NCI-H2196 treated with DMSO at 0.1 percent for 48 hours (cell line): Measurements from ENCODE around the gene LGALS7B.
"Not testable (repeated sequence)": the region's sequence is repeated elsewhere in the genome, so short reads cannot be mapped to it uniquely, and the experiment has no call there.

Experiments used
- DNase-seq: peaks from one replicate; lab custom pipeline; 2025; ENCODE audit not compliant: unreplicated experiment; lab: John Stamatoyannopoulos, UW

Gene LGALS7B

DNA sequence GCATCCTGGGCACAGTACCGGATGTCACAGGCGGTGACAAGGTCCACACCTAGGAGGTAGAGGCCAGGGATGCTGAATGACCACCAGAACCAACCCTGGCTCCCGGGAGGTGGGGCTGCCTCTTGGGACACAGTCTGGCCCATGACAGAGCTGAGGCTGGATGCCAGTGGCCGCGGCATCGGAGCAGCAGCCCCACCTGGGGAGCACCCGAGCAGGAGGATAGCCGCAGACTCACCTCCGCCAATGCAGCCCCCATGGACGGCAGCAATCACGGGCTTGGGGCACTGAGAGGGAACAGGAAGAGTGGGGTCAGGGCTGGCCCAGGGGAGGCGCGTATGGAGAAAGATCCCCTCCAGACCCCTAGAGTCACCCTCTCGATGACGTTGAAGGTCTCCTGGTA lies 28.1 kb downstream of the LGALS7B start:
- DNase-seq = no peak

DNA sequence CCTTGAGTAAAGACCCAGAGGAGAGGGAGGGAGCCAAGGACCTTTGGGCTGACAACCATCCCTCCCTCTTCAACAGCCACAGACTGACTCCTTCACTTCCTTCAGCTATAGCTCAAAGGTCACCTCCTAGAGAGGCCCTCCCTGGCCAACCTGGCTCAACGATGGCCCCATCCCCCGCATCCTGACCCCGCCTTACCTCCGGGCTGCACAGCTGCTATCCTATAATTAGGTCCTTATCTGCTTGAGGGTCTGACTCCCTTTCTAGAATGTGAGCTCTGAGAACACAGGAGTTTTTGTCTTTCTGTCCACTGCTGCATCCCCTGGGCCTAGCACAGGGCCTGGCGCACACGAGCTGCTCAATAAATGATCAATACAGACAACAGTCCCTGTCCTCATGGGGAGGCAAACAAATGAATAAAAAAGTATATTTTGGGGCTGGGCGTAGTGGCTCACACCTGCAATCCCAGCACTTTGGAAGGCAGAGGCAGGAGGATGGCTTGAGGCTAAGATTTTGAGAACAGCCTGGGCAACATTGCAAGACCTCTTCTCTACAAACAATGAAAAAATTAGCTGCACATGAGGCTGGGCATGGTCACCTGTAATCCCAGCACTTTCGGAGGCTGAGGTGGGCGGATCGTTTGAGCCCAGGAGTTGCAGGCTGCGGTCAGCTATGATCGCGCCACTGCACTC lies 30.4 kb downstream of the LGALS7B start:
- DNase-seq = no peak

DNA sequence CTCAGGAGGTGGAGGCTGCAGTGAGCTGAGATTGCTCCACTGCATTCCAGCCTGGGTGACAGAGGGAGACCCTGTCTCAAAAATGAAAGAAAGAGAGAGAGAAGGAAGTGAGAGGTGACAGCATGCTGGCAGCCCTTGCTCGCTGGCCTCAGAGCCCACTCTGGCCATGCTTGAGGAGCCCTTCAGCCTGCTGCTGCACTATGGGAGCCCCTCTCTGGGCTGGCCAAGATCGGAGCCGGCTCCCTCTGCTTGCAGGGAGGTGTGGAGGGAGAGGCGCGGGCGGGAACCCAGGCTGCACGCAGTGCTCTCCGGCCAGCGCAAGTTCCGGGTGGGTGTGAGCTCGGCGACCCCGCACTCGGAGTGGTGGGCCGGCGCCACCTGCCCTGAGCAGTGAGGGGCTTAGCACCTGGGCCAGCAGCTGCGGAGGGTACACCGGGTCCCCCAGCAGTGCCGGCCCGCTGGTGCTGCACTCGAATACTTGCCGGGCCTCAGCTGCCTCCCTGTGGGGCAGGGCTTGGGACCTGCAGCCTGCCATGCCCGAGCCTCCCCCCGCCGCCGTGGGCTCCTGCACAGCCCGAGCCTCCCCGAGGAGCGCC lies 32.3 kb downstream of the LGALS7B start:
- not testable (repeated sequence) for DNase-seq

DNA sequence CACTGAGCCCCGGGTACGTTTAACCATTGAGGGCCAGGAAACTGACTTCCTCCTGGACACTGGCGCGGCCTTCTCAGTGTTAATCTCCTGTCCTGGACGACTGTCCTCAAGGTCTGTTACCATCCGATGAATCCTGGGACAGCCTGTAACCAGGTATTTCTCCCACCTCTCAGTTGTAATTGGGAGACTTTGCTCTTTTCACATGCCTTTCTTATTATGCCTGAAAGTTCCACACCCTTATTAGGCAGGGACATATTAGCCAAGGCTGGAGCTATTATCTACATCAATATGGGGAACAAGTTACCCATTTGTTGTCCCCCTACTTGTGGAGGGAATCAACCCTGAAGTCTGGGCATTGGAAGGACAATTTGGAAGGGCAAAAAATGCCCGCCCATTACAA lies 36.9 kb downstream of the LGALS7B start:
- DNase-seq = not testable (repeated sequence)

DNA sequence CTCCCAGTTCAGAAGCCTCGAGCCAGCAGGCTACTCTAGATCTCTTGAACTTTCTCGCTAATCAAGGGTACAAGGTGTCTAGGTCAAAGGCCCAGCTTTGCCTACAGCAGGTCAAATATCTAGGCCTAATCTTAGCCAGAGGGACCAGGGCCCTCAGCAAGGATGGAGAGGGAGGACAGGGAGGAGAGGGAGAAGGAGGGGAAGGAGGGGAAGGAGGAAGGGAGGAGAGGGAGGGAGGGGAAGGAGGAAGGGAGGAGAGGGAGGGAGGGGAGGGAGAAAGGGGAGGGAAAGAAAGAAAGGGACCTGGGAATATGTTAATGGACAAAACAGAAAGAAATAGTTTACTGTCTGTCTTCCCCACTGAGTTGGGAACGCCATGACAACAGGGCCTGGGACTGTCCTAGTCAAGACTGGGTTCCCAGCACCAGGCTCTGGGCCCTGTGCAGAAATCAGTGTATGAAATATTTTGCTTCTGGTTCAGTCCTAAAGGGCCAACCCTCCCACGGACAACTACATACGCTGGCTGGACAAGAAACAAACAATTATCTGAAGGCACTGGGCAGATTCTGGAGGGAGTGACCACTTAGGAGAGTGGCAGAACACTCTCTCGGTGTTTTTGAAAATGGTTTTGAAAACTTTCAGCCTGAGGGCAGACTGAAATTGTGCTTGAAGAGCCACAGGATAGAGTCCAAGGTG lies 38.0 kb downstream of the LGALS7B start:
- DNase-seq = no peak

DNA sequence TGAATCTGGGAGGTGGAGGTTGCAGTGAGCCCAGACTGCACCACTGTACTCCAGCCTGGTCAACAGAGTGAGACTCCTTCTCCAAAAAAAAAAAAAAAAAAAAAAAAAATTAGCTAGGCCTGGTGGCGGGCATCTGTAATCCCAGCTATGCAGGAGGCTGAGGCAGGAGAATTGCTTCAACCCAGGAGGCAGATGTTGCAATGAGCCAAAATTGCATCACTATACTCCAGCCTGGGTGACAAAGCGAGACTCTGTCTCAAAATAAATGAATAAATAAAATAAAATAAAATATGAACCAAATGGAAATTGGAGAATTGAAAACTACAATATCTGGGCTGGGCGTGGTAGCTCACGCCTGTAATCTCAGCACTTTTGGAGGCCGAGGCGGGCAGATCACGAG lies 40.2 kb downstream of the LGALS7B start:
- not testable (repeated sequence) for DNase-seq

DNA sequence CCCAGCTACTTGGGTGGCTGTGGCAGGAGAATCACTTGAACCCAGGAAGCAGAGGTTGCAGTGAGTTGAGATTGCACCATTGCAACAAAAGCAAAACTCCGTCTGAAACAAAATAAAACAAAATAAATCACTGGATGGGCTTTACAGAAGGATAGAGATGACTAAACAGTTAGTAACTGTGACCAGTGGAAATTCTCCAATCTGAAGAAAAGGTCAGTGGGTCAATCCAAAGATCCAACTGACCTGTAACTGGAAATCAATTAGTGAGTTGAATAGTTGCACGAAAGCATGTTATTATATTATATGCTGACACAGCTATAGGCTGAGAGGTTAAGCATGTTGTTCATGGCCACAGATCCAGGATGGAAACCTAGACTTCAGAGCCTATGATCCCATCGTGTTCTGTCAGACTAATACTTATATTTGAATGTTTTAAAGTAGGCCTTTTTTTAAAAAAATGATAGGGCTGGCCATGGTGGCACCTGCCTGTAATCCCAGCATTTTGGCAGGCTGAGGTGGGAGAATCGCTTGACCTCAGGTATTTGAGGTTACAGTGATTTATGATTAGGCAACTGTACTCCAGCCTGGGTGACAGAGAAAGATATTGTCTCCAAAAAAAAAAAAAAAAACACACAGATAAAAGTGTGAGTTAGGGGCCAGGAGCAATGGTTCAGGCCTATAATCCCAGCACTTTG lies 41.2 kb downstream of the LGALS7B start:
- DNase-seq = no peak

DNA sequence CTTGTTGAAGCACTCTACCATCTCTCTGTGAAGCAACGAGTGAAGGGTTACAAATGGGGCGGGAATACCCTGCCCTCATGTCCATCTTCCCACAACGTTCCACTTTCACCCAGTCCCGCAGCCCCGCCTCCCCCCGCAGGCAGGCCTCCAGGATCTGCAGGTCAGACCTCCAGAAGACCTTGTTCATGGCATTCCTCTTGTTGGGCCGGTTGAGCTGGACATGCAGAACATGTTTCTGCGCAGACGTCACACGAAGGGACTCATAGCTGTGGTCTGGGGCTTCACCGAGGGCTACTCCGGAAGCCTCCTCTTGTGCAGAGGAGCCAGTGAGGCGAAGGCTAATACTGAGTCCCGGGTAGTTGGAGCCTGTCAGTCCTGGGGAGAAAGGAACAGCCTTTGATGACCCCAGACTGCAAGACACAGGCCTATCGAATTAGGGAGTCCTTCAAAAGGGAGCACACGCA lies 42.2 kb downstream of the LGALS7B start:
- DNase-seq = peak; percentile 29

DNA sequence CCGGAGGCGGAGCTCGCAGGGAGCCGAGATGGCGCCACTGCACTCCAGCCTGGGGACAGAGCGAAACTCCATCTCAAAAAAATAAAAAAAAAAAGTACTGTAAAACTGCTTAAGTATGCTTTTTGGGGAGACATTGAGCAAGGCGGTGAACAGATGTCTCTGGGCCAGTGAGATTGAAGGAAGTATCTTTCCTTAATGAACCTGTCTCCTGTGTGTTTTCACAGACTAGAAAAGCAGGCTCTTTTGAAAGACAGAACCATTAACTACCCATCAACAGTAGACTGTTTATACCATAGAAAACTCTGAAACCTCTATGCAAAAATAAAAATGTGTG lies 44.1 kb downstream of the LGALS7B start:
- no peak for DNase-seq

DNA sequence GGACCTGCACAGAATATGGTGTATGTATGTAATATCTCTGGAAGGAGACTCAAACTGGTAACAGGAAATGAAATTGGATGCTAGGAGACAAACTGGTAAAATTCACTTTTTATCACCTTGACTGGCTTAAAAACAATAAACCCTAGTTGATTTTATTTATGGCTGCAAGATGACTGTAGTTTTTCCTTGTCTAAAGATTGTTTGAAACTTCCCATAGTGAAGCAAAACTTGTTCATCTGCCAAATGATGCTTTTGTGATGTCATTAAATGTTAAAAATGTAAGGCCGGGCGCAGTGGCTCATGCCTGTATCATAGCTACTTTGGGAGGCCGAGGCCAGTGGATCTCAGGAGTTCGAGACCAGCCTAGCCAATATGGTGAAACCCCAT lies 45.1 kb downstream of the LGALS7B start:
- no peak for DNase-seq

DNA sequence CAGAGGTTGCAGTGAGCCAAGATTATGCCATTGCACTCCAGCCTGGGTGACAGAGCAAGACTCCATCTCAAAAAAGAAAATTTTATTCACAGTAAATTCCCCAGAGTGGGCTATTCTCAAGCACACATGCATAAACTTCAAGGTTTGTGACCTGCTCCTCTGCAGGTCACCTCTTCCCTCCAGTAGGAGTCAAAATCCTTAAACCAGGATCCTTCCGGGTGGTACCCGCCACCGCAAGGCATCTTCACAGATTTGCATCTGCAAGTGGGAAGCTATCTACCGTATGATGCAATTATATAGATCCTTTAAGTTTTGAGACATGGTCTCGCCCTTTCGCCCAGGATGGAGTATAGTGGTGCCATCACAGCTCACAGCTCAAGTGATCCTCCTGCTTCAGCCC lies 45.6 kb downstream of the LGALS7B start:
- no peak for DNase-seq

DNA sequence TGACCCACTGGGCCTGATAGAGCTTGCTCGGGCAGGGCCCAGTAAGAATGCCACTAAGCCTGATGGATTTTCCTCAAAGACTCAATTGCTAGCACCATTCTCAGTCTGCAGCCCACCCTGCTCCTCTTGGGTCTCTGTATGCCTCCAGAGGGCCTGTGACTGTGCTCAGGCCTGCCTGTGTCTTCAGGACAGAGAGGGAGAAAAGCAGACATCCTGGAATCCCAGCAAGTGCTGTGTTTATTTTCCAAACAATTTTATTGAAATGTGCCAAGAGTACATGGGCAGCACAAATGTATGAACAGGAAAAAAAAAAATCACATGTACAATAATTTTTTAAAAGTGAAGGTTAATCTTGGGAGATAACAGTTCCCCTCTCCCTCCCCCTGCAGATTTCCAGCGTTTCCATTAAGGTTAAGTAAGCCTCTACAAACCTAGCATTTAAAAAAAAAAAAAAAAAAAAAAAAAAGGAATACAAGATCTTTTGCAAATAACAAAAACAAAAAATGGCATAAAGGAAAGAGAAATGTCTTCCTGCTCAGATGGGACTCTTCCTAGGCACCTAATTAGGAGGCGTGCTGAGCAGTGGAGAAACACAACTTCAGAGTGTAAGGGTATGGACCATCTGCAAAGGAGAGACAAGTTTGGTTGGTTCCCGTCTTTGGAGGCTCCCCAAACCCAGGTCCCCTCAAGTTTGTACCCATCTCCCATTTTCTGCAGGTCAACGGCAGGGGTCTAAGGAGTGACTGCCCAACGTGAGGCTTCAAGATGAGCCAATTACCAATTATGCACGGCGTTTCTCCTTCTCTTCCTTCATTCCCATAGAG lies 47.4 kb downstream of the LGALS7B start:
- no peak for DNase-seq

DNA sequence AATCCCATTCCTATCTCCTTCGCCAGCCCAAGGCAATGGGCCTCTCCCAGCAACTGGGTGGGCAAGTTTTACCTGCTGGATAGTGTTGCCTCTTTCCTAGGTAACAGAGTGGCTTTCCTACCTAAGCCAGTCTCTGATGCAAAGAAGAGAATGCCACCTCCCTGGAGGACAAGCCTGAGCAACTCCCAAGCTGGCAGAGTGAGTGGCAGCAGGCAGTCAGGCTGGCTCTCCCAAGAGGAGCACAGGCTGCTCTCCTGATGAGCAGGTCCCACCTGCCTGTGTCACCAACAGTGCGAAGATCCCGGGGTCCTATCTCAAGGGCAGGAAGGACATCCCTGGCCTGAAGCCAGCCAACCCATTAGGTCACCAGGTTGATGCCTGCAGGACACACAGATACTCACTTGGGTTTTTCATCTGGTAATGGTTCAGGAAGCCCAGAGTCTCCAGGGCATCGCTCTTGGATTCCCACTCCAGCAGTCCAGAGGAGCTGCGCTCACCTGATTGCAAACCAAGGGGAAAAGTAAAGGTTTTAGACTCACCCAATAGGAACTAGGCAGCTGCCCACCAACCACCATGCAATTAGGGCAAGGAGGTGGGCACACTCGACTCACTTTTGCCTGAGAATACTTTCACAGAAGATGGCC lies 48.1 kb downstream of the LGALS7B start:
- no peak for DNase-seq

DNA sequence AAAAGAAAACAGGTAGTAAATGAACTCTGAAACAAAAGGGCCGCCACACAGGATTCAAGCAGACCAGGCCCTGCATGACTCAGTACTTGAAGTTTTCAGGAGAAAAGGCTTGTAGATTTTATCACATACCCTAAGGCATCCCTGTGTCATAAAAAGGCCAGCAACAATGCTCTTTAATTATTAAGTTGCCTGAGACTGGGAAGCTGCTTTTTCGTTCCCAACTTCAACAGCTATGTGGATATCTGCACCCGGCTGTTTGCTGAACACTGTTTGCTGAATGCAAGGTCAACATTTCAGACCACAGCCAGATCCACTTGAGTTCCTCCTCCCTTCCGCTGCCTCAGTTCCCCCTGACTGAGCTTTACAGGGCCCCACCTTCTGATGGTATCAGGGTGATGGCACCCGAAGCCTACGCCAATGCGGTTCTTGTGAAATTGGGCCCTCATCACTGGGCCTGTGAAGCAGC lies 48.7 kb downstream of the LGALS7B start:
- no peak for DNase-seq

DNA sequence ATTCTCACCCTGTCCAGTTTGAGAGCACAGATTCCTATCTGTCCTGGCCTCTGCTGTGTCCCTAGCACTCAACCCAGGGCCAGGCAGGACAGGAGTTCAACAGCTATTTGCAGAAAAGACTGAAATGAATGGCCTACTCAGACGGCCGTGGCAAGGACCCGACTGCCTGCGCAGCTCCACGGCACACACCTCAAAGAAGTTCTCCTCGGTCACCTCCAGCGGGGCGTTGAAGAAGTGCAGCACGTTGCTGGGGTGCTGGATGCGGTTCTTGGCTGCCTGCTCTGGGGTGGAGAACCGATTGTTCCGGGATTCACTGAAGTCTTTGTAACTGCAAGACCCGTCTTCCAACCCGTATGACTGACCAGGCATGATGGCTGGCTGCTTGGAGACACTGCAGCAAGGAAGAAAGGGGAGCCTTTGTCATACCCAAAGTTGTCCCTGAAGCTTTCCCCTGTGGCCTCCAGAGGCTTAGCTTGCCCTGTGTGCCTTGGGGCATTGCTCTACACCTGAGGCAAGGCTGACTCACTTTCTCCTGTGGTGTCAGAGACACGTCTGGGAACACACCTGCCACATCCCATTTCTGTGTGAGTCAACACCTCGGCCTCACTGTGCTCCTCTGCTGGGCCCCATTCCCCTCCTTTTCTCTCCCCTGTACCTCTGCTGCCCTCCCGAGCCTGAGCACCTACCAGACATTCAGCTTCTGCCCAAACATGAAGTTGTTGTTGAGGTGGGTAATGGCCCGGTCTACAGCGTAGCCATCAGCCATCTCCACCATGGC lies 49.4 kb downstream of the LGALS7B start:
- DNase-seq = no peak

DNA sequence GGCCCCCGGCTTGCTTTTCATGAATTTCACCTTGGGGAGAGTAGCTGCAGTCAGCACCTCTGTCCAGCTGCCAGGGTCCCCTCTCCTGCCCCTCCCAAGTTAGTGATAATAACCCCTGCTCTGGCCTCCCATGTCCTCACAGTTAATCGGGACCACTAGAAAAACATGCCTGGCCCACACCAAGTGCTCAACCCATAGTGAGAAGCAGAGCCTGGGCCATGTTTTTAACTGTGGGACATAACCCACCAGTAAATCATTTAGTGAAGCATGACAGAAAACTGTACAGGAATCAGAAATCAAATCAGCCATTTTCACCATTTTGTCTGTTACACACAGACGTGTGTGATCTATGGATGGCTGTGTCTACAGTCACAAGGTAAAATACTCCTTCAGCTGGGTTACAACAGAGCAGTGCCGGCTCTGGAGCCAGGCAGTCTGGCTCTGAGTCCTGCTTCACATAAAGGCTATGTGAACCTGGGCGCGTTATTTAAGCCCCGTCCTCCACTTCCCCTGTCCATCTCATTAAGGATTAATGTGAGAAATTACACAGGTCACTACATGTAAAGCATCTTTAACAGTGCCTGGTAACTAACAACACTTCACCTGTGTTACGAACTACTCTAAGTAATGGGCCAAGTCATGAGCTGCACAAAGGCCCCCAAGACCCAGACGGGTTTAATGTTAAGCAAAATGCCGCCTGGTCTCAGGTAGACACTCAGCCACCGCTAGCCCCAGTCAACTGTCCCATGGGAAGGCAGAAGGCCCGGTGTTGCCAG lies 50.2 kb downstream of the LGALS7B start:
- DNase-seq = no peak

DNA sequence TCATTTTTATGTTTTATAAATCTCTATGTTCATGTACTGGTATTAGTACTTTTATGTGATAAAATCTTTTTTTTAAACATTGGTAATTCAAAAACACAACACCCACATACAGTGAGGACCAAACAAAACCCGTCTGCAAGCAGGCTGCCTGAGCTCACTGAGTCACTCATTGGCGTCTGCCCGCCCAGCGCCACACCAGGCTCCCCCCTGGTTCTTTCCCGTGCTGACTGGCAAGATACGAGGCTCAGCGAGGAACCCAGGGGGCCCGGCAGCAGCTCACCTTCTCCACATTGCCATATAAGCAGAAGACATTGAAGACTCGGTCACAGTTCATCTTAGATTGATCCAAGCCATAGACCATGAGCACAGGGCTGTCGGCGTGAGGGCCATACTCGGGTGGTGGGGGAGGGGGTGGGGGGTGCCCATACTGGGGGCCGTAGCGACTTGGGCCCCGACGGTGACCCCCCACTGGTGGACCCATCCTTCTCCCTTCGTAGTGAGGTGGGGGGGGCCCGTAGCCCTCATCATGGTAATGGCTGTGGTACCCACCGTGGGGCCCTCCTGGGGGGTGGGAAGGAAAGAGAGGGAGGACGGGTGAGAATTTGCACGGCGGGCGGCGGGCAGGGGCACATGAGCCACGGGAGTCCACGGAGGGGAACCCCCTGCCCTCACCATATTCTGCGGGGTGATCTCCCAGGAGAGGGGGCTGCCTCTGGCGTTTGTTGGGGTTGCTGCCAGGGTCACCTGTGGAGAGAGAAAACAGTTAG lies 51.0 kb downstream of the LGALS7B start:
- DNase-seq = no peak

DNA sequence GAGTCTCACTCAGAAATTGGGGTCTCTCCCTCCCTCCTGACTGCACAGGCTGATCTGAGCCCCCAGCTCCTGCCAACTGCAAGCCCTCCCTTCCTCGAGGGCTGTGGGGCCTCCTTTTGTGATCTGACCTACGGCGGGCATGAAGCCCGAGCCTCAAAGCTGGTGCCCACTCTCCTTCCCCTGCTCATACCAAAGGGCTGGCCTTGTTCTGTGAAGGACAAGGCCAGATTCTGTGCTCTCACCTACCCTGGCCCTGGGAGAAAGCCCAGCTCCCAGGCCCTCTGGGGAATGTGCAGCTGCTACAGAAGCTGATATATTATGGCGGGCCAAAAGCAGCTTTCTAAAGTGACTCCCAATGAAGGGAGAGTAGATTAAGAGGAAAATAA lies 51.6 kb downstream of the LGALS7B start:
- DNase-seq = no peak
